Measurements from ENCODE around the gene PDHB. TPM values are rescaled to one million over a fixed set of nuclear protein-coding genes. Genes with fewer than 3 reads are reported as not detected.

The PDHB gene
- total RNA-seq, 2 donors from 2014 or later = 30.6 to 41.7 TPM

- no peak overlapping the region for H3K27ac Mint-ChIP-seq
- peaks cover 14 to 16% of the 10 kb centered on the region in 2 donors for H3K4me1 Mint-ChIP-seq (ENCODE audit: low read depth in 2 of 2)
- DNase-seq (ENCODE audit: low spot score) = no peak
- H3K4me3 Mint-ChIP-seq = no peak overlapping the region
- no peaks in the 10 kb centered on the region for H3K36me3 Mint-ChIP-seq
- no peaks in the 10 kb centered on the region for H3K27me3 Mint-ChIP-seq
- no peaks in the 10 kb centered on the region for H3K9me3 Mint-ChIP-seq
- no peak for ATAC-seq
Observed at GRCh38 chr3:58383476-58383875, 50.2 kb downstream of the PDHB start.

GRCh38 chr3:58379351-58380073, 54.1 kb downstream of the PDHB start:
- Mint-ChIP-seq H3K36me3 (no peaks in the 10 kb centered on the region), H3K27me3 (no peaks in the 10 kb centered on the region), H3K9me3 (no peaks in the 10 kb centered on the region), H3K4me1 (ENCODE audit: low read depth in 2 of 2) (peaks cover 0 to 3% of the 10 kb centered on the region in 2 donors), H3K27ac (no peak overlapping the region), H3K4me3 (no peak overlapping the region)
- DNase-seq (ENCODE audit: low spot score) (no peak), ATAC-seq (no peak)

DNA sequence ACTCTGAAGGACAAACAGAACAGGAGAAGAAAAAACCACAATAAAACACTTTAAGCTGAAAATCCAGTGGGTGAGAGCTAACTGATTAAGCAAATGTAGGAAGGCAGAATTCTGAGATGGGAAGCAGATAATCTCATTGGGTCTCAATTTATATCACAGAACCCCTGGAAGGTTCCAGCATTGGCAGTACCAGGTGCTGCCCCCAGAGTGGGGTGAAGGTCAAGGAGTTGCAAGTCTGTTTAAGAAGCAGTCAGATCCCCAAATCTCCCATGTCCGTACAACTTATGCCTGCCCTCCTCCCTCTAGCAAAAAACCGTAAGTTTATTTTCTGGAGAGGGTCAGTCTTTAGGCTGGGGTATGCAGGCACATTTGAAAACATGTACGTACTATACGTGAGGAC, 55.9 kb downstream of the PDHB start:
- DNase-seq (ENCODE audit: low spot score) (no peak), ATAC-seq (no peak)
- H3K9me3 Mint-ChIP-seq = no peaks in the 10 kb centered on the region
- peaks cover 0 to 5% of the 10 kb centered on the region in 2 donors for H3K4me1 Mint-ChIP-seq (ENCODE audit: low read depth in 2 of 2)
- no peak overlapping the region for H3K4me3 Mint-ChIP-seq
- H3K27ac Mint-ChIP-seq = no peak overlapping the region
- no peaks in the 10 kb centered on the region for H3K27me3 Mint-ChIP-seq
- no peaks in the 10 kb centered on the region for H3K36me3 Mint-ChIP-seq

Other genes with a start within 250 kb of the PDHB start
- not detected for gene DNASE1L3, start 222.9 kb downstream of the PDHB start, total RNA-seq
- gene ABHD6, start 196.0 kb downstream of the PDHB start, total RNA-seq = 1 to 10 TPM; 2.5 to 3.3 TPM
- 10 to 100 TPM; 17.0 to 34.0 TPM for gene RPP14, start 127.6 kb downstream of the PDHB start, total RNA-seq
- 10 to 100 TPM in 1 of 2 donors, 1 to 10 TPM in 1; 6.7 to 11.6 TPM for gene HTD2, start 127.3 kb downstream of the PDHB start, total RNA-seq
- 10 to 100 TPM; 63.8 to 67.8 TPM for gene PXK, start 100.9 kb downstream of the PDHB start, total RNA-seq
- 1 to 10 TPM; 4.0 to 5.3 TPM for gene KCTD6, start 58.3 kb upstream of the PDHB start, total RNA-seq
- gene ACOX2, start 103.4 kb upstream of the PDHB start, total RNA-seq = not detected
- gene FAM107A, start 143.6 kb upstream of the PDHB start, total RNA-seq = not detected
- gene FAM3D, start 232.9 kb upstream of the PDHB start, total RNA-seq = not detected